ENCODE results near the gene TFF1.

- TF ChIP-seq CTCF (IDR thresholded peaks at IDR 0.05; ENCODE audit: low read depth, low read length) (no peak), EZH2phosphoT487 (IDR thresholded peaks at IDR 0.05; ENCODE audit: low read depth) (no peak)
These were observed 15.9 kb downstream of the TFF1 start for GRCh38 chr21:42350318-42350910.

All from OCI-LY3 (cell line).